Keratinocyte (primary cell): ENCODE data around the gene SLC9A8. TPM values are rescaled to one million over a fixed set of nuclear protein-coding genes. Genes with fewer than 3 reads are reported as not detected.

Experiments
- DNase-seq: peaks from one replicate; pipeline ENCODE4 v3.0.0-alpha.2; 2011; ENCODE audit warnings: low read depth, missing footprints, low spot score
- FAIRE-seq: peaks from 2 replicates; lab custom pipeline; 2011; peaks lifted over from hg19 to GRCh38; lab: Jason Lieb, UNC
- H2AFZ ChIP-seq: 2 replicates; pipeline ENCODE4 v1.6.0; 2012; ENCODE audit warnings: low read length, control low read depth, inconsistent platforms; ENCODE audit not compliant: control insufficient read depth
- H3K27ac ChIP-seq: 2 replicates; pipeline ENCODE4 v1.5.1; 2011; ENCODE audit warnings: low read length; ENCODE audit not compliant: control insufficient read depth, insufficient read depth
- H3K27me3 ChIP-seq: 3 replicates; pipeline ENCODE4 v1.6.0; 2011; ENCODE audit warnings: low read length; ENCODE audit not compliant: control insufficient read depth, insufficient read depth; ENCODE audit errors: extremely low read depth
- H3K36me3 ChIP-seq, 2 experiments: 2 replicates in 1 of 2; 3 replicates in 1 of 2; pipeline ENCODE4 v1.5.1; 2011; ENCODE audit warnings: low read length in 2 of 2, mild to moderate bottlenecking in 1 of 2; ENCODE audit not compliant: control insufficient read depth in 2 of 2, insufficient read depth in 2 of 2; ENCODE audit errors: extremely low read depth in 1 of 2
- H3K4me1 ChIP-seq: 3 replicates; pipeline ENCODE4 v1.5.1; 2011; ENCODE audit warnings: low read length; ENCODE audit not compliant: control insufficient read depth, insufficient read depth; ENCODE audit errors: extremely low read depth
- H3K4me2 ChIP-seq: 3 replicates; pipeline ENCODE4 v1.6.0; 2011; ENCODE audit warnings: low read depth, low read length; ENCODE audit not compliant: control insufficient read depth, insufficient read depth; ENCODE audit errors: extremely low read depth
- H3K4me3 ChIP-seq, 3 experiments: fragments of 200-600 bp in 1 of 3; sonication (generic) in 1 of 3; 2 replicates in 2 of 3; 3 replicates in 1 of 3; pipeline ENCODE4 v1.5.1; 2011 to 2016; ENCODE audit warnings: low read length in 3 of 3, mild to moderate bottlenecking in 3 of 3, control low read depth in 2 of 3, inconsistent platforms in 1 of 3, low read depth in 1 of 3, mixed read lengths in 1 of 3, mixed run types in 1 of 3, moderate library complexity in 1 of 3; ENCODE audit not compliant: control insufficient read depth in 2 of 3, insufficient read depth in 2 of 3; ENCODE audit errors: extremely low read depth in 1 of 3
- H3K79me2 ChIP-seq: 2 replicates; pipeline ENCODE4 v1.6.0; 2012; ENCODE audit warnings: low read length; ENCODE audit not compliant: control insufficient read depth, insufficient read depth
- H3K9ac ChIP-seq: 3 replicates; pipeline ENCODE4 v1.6.0; 2011; ENCODE audit warnings: low read length; ENCODE audit not compliant: control insufficient read depth, insufficient read depth; ENCODE audit errors: extremely low read depth
- H3K9me1 ChIP-seq: 3 replicates; pipeline ENCODE4 v1.6.0; 2011; ENCODE audit warnings: low read length; ENCODE audit not compliant: control insufficient read depth, insufficient read depth; ENCODE audit errors: extremely low read depth
- H3K9me3 ChIP-seq: 2 replicates; pipeline ENCODE4 v1.5.1; 2012; ENCODE audit warnings: low read depth, low read length; ENCODE audit not compliant: control insufficient read depth
- H4K20me1 ChIP-seq: 3 replicates; pipeline ENCODE4 v1.6.0; 2011; ENCODE audit warnings: low read length; ENCODE audit not compliant: control insufficient read depth, insufficient read depth; ENCODE audit errors: extremely low read depth
- EZH2 ChIP-seq: IDR thresholded peaks from one replicate; pipeline ENCODE4 v1.6.1; 2012; ENCODE audit warnings: inconsistent platforms, mild to moderate bottlenecking, low read length, moderate library complexity
- dilution Hi-C: fragments of 300-500 bp; cut with MboI; formaldehyde crosslinking; loops from one replicate; pipeline ENCODE4 v1.7.0; 2020; ENCODE audit warnings: low sequenced_read_pairs; ENCODE audit not compliant: extremely low pct_ligation_motif_present
- polyA plus RNA-seq, 5 experiments: library from polyadenylated mRNA; depleted of rRNA in 3 of 5; stranded (reverse) in 3 of 5; stranded (forward) in 1 of 5; unstranded in 1 of 5; fragments of >200 nt; gene quantifications; 1 replicate in 1 of 5; 2 replicates in 3 of 5; 3 replicates in 1 of 5; pipeline versions ENCODE4 v1.2.1 to v1.2.3, GENCODE V29; 2011 to 2012; ENCODE audit warnings: missing spikeins in 2 of 5, low read depth in 1 of 5, low replicate concordance in 1 of 5
- TF ChIP-seq, protein P1 (sequence below), 3 experiments: IDR thresholded peaks in 1 of 3; conservative IDR thresholded peaks in 1 of 3; optimal IDR thresholded peaks in 1 of 3; 2 replicates in 2 of 3; 3 replicates in 1 of 3; pipeline versions ENCODE3 to v1.5.1; 2011; ENCODE audit warnings: low read length in 3 of 3, mild to moderate bottlenecking in 3 of 3, moderate library complexity in 2 of 3, control low read depth in 1 of 3, inconsistent platforms in 1 of 3; ENCODE audit not compliant: insufficient read depth in 2 of 3; ENCODE audit errors: extremely low read depth in 1 of 3

SLC9A8 gene
- polyA plus RNA-seq, 1 donor (not counting 4 experiments of a cell fraction or from before 2014, with no cell fraction given) = 1.9 TPM

DNA sequence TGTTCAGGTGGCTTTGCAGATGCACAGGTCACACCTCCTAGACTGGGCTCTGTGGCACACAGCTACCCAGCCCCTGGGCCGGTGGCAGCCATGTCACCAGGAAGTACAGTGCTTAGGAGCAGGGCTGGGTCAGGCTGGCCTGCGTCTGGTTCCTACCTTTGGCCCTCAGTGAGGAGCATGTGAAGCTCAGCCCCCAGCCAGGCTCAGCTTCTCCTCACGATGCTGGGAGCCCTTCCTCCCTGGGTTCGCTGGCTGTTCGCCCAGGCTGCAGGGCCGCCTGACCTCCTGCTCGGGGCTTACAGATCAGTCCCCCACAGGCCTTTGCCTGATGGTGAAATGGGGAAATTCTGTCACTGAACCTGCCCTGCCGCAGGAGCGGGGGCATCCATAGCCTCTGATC lies 79.6 kb downstream of the SLC9A8 start:
- no peaks in the 10 kb centered on the region for H4K20me1 ChIP-seq
- H2AFZ ChIP-seq = no peak overlapping the region
- H3K27me3 ChIP-seq = no peaks in the 10 kb centered on the region
- no peak for TF ChIP-seq EZH2
- TF ChIP-seq, protein P1, sequence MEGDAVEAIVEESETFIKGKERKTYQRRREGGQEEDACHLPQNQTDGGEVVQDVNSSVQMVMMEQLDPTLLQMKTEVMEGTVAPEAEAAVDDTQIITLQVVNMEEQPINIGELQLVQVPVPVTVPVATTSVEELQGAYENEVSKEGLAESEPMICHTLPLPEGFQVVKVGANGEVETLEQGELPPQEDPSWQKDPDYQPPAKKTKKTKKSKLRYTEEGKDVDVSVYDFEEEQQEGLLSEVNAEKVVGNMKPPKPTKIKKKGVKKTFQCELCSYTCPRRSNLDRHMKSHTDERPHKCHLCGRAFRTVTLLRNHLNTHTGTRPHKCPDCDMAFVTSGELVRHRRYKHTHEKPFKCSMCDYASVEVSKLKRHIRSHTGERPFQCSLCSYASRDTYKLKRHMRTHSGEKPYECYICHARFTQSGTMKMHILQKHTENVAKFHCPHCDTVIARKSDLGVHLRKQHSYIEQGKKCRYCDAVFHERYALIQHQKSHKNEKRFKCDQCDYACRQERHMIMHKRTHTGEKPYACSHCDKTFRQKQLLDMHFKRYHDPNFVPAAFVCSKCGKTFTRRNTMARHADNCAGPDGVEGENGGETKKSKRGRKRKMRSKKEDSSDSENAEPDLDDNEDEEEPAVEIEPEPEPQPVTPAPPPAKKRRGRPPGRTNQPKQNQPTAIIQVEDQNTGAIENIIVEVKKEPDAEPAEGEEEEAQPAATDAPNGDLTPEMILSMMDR (optimal IDR thresholded peaks at IDR 0.05 in 1 of 3, IDR thresholded peaks at IDR 0.05 in 1 of 3, conservative IDR thresholded peaks at IDR 0.05 in 1 of 3; ENCODE audit: extremely low read depth in 1 of 3, insufficient read depth in 2 of 3, low read length in 3 of 3) = no peak
- dilution Hi-C loops = no loop called here
- no peak overlapping the region for H3K4me2 ChIP-seq
- H3K9ac ChIP-seq = no peak overlapping the region
- no peaks in the 10 kb centered on the region for H3K9me1 ChIP-seq
- H3K4me3 ChIP-seq = no peak overlapping the region
- no peaks in the 10 kb centered on the region for H3K4me1 ChIP-seq
- no peaks in the 10 kb centered on the region for H3K79me2 ChIP-seq
- no peaks in the 10 kb centered on the region for H3K9me3 ChIP-seq
- DNase-seq (no peak), FAIRE-seq (no peak)
- peaks cover 3 to 6% of the 10 kb centered on the region in 2 experiments for H3K36me3 ChIP-seq
- no peak overlapping the region for H3K27ac ChIP-seq

DNA sequence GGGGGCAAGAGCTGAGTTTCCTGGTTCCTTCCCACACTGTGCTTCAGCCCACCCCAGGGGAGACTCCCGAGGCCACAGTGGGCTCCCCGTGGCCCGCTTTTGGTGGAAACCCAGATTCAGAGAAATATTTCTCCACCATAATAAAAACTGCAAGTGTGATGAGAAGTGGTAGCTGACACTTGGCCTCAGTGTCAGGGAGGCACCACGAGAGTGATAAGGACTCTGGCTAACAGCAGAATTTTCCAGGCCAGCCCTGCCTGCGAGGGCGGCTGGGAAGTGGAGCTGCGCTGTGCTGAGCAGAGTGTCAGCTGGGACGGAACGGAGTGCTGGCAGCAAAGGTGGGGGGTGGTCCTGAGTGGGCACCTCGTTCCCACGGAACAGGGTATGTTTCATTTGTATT lies 80.2 kb downstream of the SLC9A8 start:
- Histone ChIP-seq H3K9me3 (no peaks in the 10 kb centered on the region), H3K27me3 (no peaks in the 10 kb centered on the region), H4K20me1 (no peaks in the 10 kb centered on the region), H3K9ac (no peak overlapping the region), H2AFZ (no peak overlapping the region), H3K36me3 (peaks cover 3 to 6% of the 10 kb centered on the region in 2 experiments), H3K9me1 (no peaks in the 10 kb centered on the region), H3K27ac (no peak overlapping the region), H3K4me3 (no peak overlapping the region), H3K4me2 (no peak overlapping the region), H3K4me1 (no peaks in the 10 kb centered on the region), H3K79me2 (no peaks in the 10 kb centered on the region)
- DNase-seq = no peak
- FAIRE-seq = no peak
- TF ChIP-seq, protein P1 (optimal IDR thresholded peaks at IDR 0.05 in 1 of 3, IDR thresholded peaks at IDR 0.05 in 1 of 3, conservative IDR thresholded peaks at IDR 0.05 in 1 of 3; ENCODE audit: extremely low read depth in 1 of 3, insufficient read depth in 2 of 3, low read length in 3 of 3) = no peak
- no peak for TF ChIP-seq EZH2
- dilution Hi-C loops = no loop called here
